DOHH2 (cell line): ENCODE measurements around the gene C13orf46.

ENCODE experiments used
- H3F3A ChIP-seq: fragments of 200-600 bp; sonication (generic), shearing (Covaris generic); 2 replicates; pipeline ENCODE4 v1.6.0; 2016; ENCODE audit warnings: antibody characterized with exemption, mild to moderate bottlenecking; ENCODE audit not compliant: control insufficient read depth, insufficient read depth
- H3K27ac ChIP-seq: fragments of 200-600 bp; sonication (generic); 2 replicates; pipeline ENCODE4 v1.5.1; 2014; ENCODE audit warnings: low read depth, mild to moderate bottlenecking, low read length, moderate library complexity
- H3K27me3 ChIP-seq: fragments of 200-600 bp; sonication (generic); 2 replicates; pipeline ENCODE4 v1.6.1; 2014; ENCODE audit warnings: mild to moderate bottlenecking, low read length, mixed read lengths; ENCODE audit not compliant: control insufficient read depth
- H3K36me3 ChIP-seq: fragments of 200-600 bp; sonication (generic); 2 replicates; pipeline ENCODE4 v1.6.1; 2014; ENCODE audit warnings: mild to moderate bottlenecking, low read length, moderate library complexity, mixed read lengths; ENCODE audit not compliant: control insufficient read depth
- H3K4me1 ChIP-seq: fragments of 200-600 bp; sonication (generic); 2 replicates; pipeline ENCODE4 v1.6.1; 2014; ENCODE audit warnings: mild to moderate bottlenecking, low read length, mixed read lengths; ENCODE audit not compliant: control insufficient read depth
- H3K4me2 ChIP-seq: fragments of 200-600 bp; sonication (generic); 2 replicates; pipeline ENCODE4 v1.6.0; 2014; ENCODE audit warnings: mild to moderate bottlenecking, low read length, moderate library complexity
- H3K4me3 ChIP-seq: fragments of 200-600 bp; sonication (generic); 2 replicates; pipeline ENCODE4 v1.5.1; 2014; ENCODE audit warnings: mild to moderate bottlenecking, low read length, mixed read lengths
- H3K79me2 ChIP-seq: fragments of 200-600 bp; sonication (generic); 2 replicates; pipeline ENCODE4 v1.6.1; 2014; ENCODE audit warnings: mild to moderate bottlenecking, low read length, mixed read lengths; ENCODE audit not compliant: control insufficient read depth
- H3K9me2 ChIP-seq: fragments of 200-600 bp; sonication (generic); replicated peaks from 2 replicates; pipeline ENCODE4 v1.6.1; 2014; ENCODE audit warnings: mild to moderate bottlenecking, low read length, mixed read lengths; ENCODE audit not compliant: control insufficient read depth
- H3K9me3 ChIP-seq: fragments of 200-600 bp; sonication (generic); 2 replicates; pipeline ENCODE4 v1.6.1; 2014; ENCODE audit warnings: antibody characterized with exemption, low read length, mixed read lengths; ENCODE audit not compliant: control insufficient read depth, insufficient read depth
- H4K20me1 ChIP-seq: fragments of 200-600 bp; sonication (generic); 2 replicates; pipeline ENCODE4 v1.6.0; 2014; ENCODE audit warnings: low read depth, mild to moderate bottlenecking, antibody characterized with exemption, low read length, moderate library complexity; ENCODE audit not compliant: control insufficient read depth, insufficient read depth
- CTCF ChIP-seq: fragments of 200-600 bp; sonication (generic); IDR thresholded peaks from one replicate; pipeline ENCODE4 v1.5.1; 2014; ENCODE audit warnings: antibody characterized with exemption, mild to moderate bottlenecking, low read depth, low read length; ENCODE audit not compliant: poor library complexity, severe bottlenecking
- EZH2phosphoT487 ChIP-seq: fragments of 200-600 bp; sonication (generic); IDR thresholded peaks from 2 replicates; pipeline ENCODE4 v1.6.1; 2017; ENCODE audit warnings: borderline replicate concordance, mild to moderate bottlenecking, antibody characterized with exemption, low read length, moderate library complexity, mixed read lengths

The C13orf46 gene

GRCh38 chr13:113973218-113974164 is at the start of gene C13orf46:
TSS of gene C13orf46 (minus strand) at chr13:113974076. CDS start at chr13:113973997, 79 bp downstream.
- H3K79me2 ChIP-seq = no peaks in the 10 kb centered on the region
- H3F3A ChIP-seq = no peaks in the 10 kb centered on the region
- H3K4me2 ChIP-seq = no peak within 1 kb of the TSS
- no peaks in the 10 kb centered on the region for H3K27me3 ChIP-seq
- no peaks in the 10 kb centered on the region for H3K4me1 ChIP-seq
- no peak within 1 kb of the TSS for H3K27ac ChIP-seq
- TF ChIP-seq EZH2phosphoT487 = no peak
- TF ChIP-seq CTCF = no peak
- H3K4me3 ChIP-seq = no peak within 1 kb of the TSS
- no peaks in the 10 kb centered on the region for H3K9me3 ChIP-seq
- H3K36me3 ChIP-seq = no peaks in the 10 kb centered on the region
- H4K20me1 ChIP-seq = no peaks in the 10 kb centered on the region
- no peaks in the 10 kb centered on the region for H3K9me2 ChIP-seq

- H3K9me2 ChIP-seq = no peaks in the 10 kb centered on the region
- no peaks in the 10 kb centered on the region for H3F3A ChIP-seq
- no peaks in the 10 kb centered on the region for H3K36me3 ChIP-seq
- no peak overlapping the region for H3K27ac ChIP-seq
- no peak overlapping the region for H3K4me2 ChIP-seq
- H3K4me1 ChIP-seq = peaks cover 68% of the 10 kb centered on the region
- H3K4me3 ChIP-seq = no peak overlapping the region
- H4K20me1 ChIP-seq = no peaks in the 10 kb centered on the region
- TF ChIP-seq EZH2phosphoT487 = no peak
- TF ChIP-seq CTCF = no peak
- H3K79me2 ChIP-seq = no peaks in the 10 kb centered on the region
- H3K27me3 ChIP-seq = no peaks in the 10 kb centered on the region
- no peaks in the 10 kb centered on the region for H3K9me3 ChIP-seq
These were observed 49.0 kb upstream of the C13orf46 start for GRCh38 chr13:114022876-114023275.

- TF ChIP-seq EZH2phosphoT487 (no peak), CTCF (no peak)
- H3K9me3 ChIP-seq = no peaks in the 10 kb centered on the region
- H3K27me3 ChIP-seq = no peaks in the 10 kb centered on the region
- no peaks in the 10 kb centered on the region for H3K79me2 ChIP-seq
- H3K36me3 ChIP-seq = no peaks in the 10 kb centered on the region
- no peaks in the 10 kb centered on the region for H3K9me2 ChIP-seq
- H3F3A ChIP-seq = no peaks in the 10 kb centered on the region
- no peak overlapping the region for H3K4me2 ChIP-seq
- H3K4me1 ChIP-seq = peaks cover 62% of the 10 kb centered on the region
- H3K4me3 ChIP-seq = no peak overlapping the region
- no peak overlapping the region for H3K27ac ChIP-seq
- H4K20me1 ChIP-seq = no peaks in the 10 kb centered on the region
These were observed 48.4 kb upstream of the C13orf46 start for GRCh38 chr13:114022309-114022669.
